Spleen (tissue), 11 donors: ENCODE measurements around the gene SNRPD3. TPM values are rescaled to one million over a fixed set of nuclear protein-coding genes. Genes with fewer than 3 reads are reported as not detected.
"Not testable (repeated sequence)": the region's sequence is repeated elsewhere in the genome, so short reads cannot be mapped to it uniquely, and the experiment has no call there.

Source experiments
- DNase-seq: peaks from one replicate; pipeline ENCODE4 v3.0.0-alpha.2; 2020
- H3K27ac ChIP-seq, 8 donors: fragments of 200-600 bp; sonication (generic) in 7 of 8; 1 replicate in 4 of 8; 2 replicates in 4 of 8; pipeline versions ENCODE4 v1.5.0 to v1.8.0; 2016 to 2021; ENCODE audit warnings: inconsistent platforms in 4 of 8, mild to moderate bottlenecking in 4 of 8, moderate library complexity in 1 of 8
- H3K27me3 ChIP-seq, 7 donors: fragments of 200-600 bp; sonication (generic) in 6 of 7; replicated peaks in 1 of 7; 1 replicate in 4 of 7; 2 replicates in 3 of 7; pipeline versions ENCODE4 v1.5.0 to v1.8.0; 2016 to 2021; ENCODE audit warnings: inconsistent platforms in 3 of 7, mild to moderate bottlenecking in 1 of 7
- H3K36me3 ChIP-seq, 6 donors: fragments of 200-600 bp; sonication (generic) in 5 of 6; 1 replicate in 4 of 6; 2 replicates in 2 of 6; pipeline versions ENCODE4 v1.5.0 to v1.8.0; 2016 to 2021; ENCODE audit warnings: inconsistent platforms in 2 of 6
- H3K4me1 ChIP-seq, 6 donors: fragments of 200-600 bp; sonication (generic) in 5 of 6; 1 replicate in 3 of 6; 2 replicates in 3 of 6; pipeline versions ENCODE4 v1.5.0 to v1.8.0; 2016 to 2021; ENCODE audit warnings: inconsistent platforms in 3 of 6
- H3K4me3 ChIP-seq, 8 donors: fragments of 200-600 bp; sonication (generic) in 7 of 8; 1 replicate in 4 of 8; 2 replicates in 4 of 8; pipeline versions ENCODE4 v1.5.0 to v1.8.0; 2016 to 2021; ENCODE audit warnings: inconsistent platforms in 4 of 8, mild to moderate bottlenecking in 4 of 8, moderate library complexity in 2 of 8
- H3K9me3 ChIP-seq, 8 donors: fragments of 200-600 bp; sonication (generic) in 7 of 8; 1 replicate in 4 of 8; 2 replicates in 4 of 8; pipeline versions ENCODE4 v1.5.0 to v1.8.0; 2016 to 2021; ENCODE audit warnings: inconsistent platforms in 4 of 8
- CTCF ChIP-seq, 11 experiments: fragments of 200-600 bp in 7 of 11; fragments of 450-650 bp in 4 of 11; sonication (generic) in 4 of 11; IDR thresholded peaks in 8 of 11; conservative IDR thresholded peaks in 3 of 11; 1 replicate in 7 of 11; 2 replicates in 4 of 11; pipeline versions ENCODE4 v1.4.0 to v1.8.0; 2016 to 2021; ENCODE audit warnings: antibody characterized with exemption in 11 of 11, inconsistent platforms in 4 of 11, mild to moderate bottlenecking in 1 of 11
- POLR2A ChIP-seq, 3 donors: fragments of 450-650 bp; IDR thresholded peaks; one replicate each; pipeline ENCODE4 v1.5.1; 2017; ENCODE audit warnings: antibody characterized with exemption in 3 of 3, mild to moderate bottlenecking in 1 of 3
- POLR2AphosphoS5 ChIP-seq, 3 donors: sonication (generic); formaldehyde crosslinking; IDR thresholded peaks; one replicate each; pipeline ENCODE4 v1.5.1; 2017; ENCODE audit warnings: antibody characterized with exemption in 3 of 3
- WGBS, 5 donors: extraction: QIAGEN DNeasy Blood & Tissue Kit in 3 of 5; methylation state at CpG; one replicate each; pipeline versions ENCODE4 v1.1.5 to v1.1.7; 2013 to 2018; 5-methylcytosine and 5-hydroxymethylcytosine counted together
- intact Hi-C: fragments of 100-400 bp; cut with DNase I; formaldehyde crosslinking; loops from one replicate; pipeline ENCODE4 v1.15.0; 2023; ENCODE audit warnings: low total_unique reads
- polyA plus RNA-seq, 3 donors: library from polyadenylated mRNA; stranded (reverse); fragments of 200-250 nt; gene quantifications; one replicate each; pipeline ENCODE4 v1.2.1, GENCODE V29; 2013
- total RNA-seq, 7 donors: library from RNA; depleted of rRNA in 3 of 7; stranded (reverse); fragments of >200 nt in 3 of 7; fragmentation: NEBNext Ultra II Directional in 4 of 7; extraction: Animal tissue kit (Norgen Biotek cat#: 25700) in 4 of 7; gene quantifications; one replicate each; pipeline versions ENCODE4 v1.1.0 to v1.2.1, GENCODE V29; 2016 to 2021
- donor health status: healthy with polysubstance abuse.
- donor health status: DM: no; HTN: no; CAD: no; lungs with moderate emphysema.
- donor health status: DM: no; HTN: no; CAD: no.
- donor health status: Bipolar disorder and iron deficiency.
- donor health status: healthy.
- donor health status: DM: no; HTN: no; CAD: no.
- donor health status: DM: yes; HTN: yes; CAD: no.

Gene SNRPD3
- total and polyA plus RNA-seq, 10 donors: 52.0 to 142 (median 92.5) TPM

- intact Hi-C loops: loop anchor here (5.0 kb wide), 1 partner anchor 197 kb away; no protein-coding TSS in a partner anchor
- Histone ChIP-seq H3K27me3 (no peaks in the 10 kb centered on the region), H3K4me1 (peaks cover 5 to 45% (median 27%) of the 10 kb centered on the region in 6 donors), H3K36me3 (peaks cover 0 to 14% (median 0%) of the 10 kb centered on the region in 6 donors), H3K9me3 (no peaks in the 10 kb centered on the region), H3K4me3 (no peak overlapping the region), H3K27ac (no peak overlapping the region)
- TF ChIP-seq POLR2A (IDR thresholded peaks at IDR 0.05) (no peak), POLR2AphosphoS5 (IDR thresholded peaks at IDR 0.05) (no peak), CTCF (IDR thresholded peaks at IDR 0.05 in 8 of 11, conservative IDR thresholded peaks at IDR 0.05 in 3 of 11) (no peak)
- DNase-seq: no peak
- 61 to 79% (median 72%) methylated on average over 2 of the region's 2 CpGs for WGBS, 5 donors
Observed at GRCh38 chr22:24523873-24524272, 31.9 kb upstream of the SNRPD3 start.

GRCh38 chr22:24525416-24526037 lies 30.3 kb upstream of the SNRPD3 start:
- TF ChIP-seq CTCF (IDR thresholded peaks at IDR 0.05 in 8 of 11, conservative IDR thresholded peaks at IDR 0.05 in 3 of 11) (peak; percentile 72 to 90 (median 86)), POLR2AphosphoS5 (IDR thresholded peaks at IDR 0.05) (peak in 2 of 3 donors; percentile 22 to 80), POLR2A (IDR thresholded peaks at IDR 0.05) (no peak)
- H3K27me3 ChIP-seq: no peaks in the 10 kb centered on the region
- no peaks in the 10 kb centered on the region for H3K9me3 ChIP-seq
- 3 to 15% (median 8%) methylated on average over 12 of the region's 12 CpGs for WGBS, 5 donors
- intact Hi-C loops: no loop called here
- H3K36me3 ChIP-seq: peaks cover 0 to 14% (median 0%) of the 10 kb centered on the region in 6 donors
- DNase-seq: peak; percentile 92
- peaks cover 5 to 28% (median 14%) of the 10 kb centered on the region in 6 donors for H3K4me1 ChIP-seq
- H3K4me3 ChIP-seq: no peak overlapping the region
- H3K27ac ChIP-seq: no peak overlapping the region

- no peak overlapping the region for H3K4me3 ChIP-seq
- peaks cover 0 to 14% (median 0%) of the 10 kb centered on the region in 6 donors for H3K36me3 ChIP-seq
- no peak overlapping the region for H3K27ac ChIP-seq
- no peak for DNase-seq
- intact Hi-C loops: no loop called here
- H3K4me1 ChIP-seq: peaks cover 5 to 22% (median 11%) of the 10 kb centered on the region in 6 donors
- TF ChIP-seq POLR2AphosphoS5 (IDR thresholded peaks at IDR 0.05) (no peak), POLR2A (IDR thresholded peaks at IDR 0.05) (no peak), CTCF (IDR thresholded peaks at IDR 0.05 in 8 of 11, conservative IDR thresholded peaks at IDR 0.05 in 3 of 11) (no peak)
- no peaks in the 10 kb centered on the region for H3K9me3 ChIP-seq
- H3K27me3 ChIP-seq: no peaks in the 10 kb centered on the region
- 88 to 100% (median 94%) methylated on average over 2 of the region's 2 CpGs for WGBS, 5 donors
Observed at GRCh38 chr22:24526191-24526590, 29.6 kb upstream of the SNRPD3 start.

- Histone ChIP-seq H3K27me3 (no peaks in the 10 kb centered on the region), H3K9me3 (no peaks in the 10 kb centered on the region), H3K27ac (no peak overlapping the region), H3K4me1 (peaks cover 3 to 10% (median 7%) of the 10 kb centered on the region in 6 donors), H3K36me3 (peaks cover 0 to 14% (median 0%) of the 10 kb centered on the region in 6 donors), H3K4me3 (no peak overlapping the region)
- TF ChIP-seq CTCF (IDR thresholded peaks at IDR 0.05 in 8 of 11, conservative IDR thresholded peaks at IDR 0.05 in 3 of 11): no peak
- TF ChIP-seq POLR2AphosphoS5 (IDR thresholded peaks at IDR 0.05): no peak
- no peak for TF ChIP-seq POLR2A (IDR thresholded peaks at IDR 0.05)
- intact Hi-C loops: no loop called here
- 64 to 80% (median 76%) methylated on average over 2 of the region's 2 CpGs for WGBS, 5 donors
- DNase-seq: no peak
Observed at GRCh38 chr22:24529898-24530297, 25.9 kb upstream of the SNRPD3 start.

- H3K27me3 ChIP-seq, H3K4me3 ChIP-seq, H3K27ac ChIP-seq, H3K4me1 ChIP-seq, intact Hi-C loops, H3K9me3 ChIP-seq, DNase-seq: not testable (repeated sequence)
- peaks cover 0 to 14% (median 0%) of the 10 kb centered on the region in 6 donors for H3K36me3 ChIP-seq
- 85 to 93% (median 91%) methylated on average over 3 of the region's 3 CpGs for WGBS, 5 donors
Observed at GRCh38 chr22:24530968-24531367, 24.8 kb upstream of the SNRPD3 start.
